ENCODE measurements around the gene TAF4B.

DNA sequence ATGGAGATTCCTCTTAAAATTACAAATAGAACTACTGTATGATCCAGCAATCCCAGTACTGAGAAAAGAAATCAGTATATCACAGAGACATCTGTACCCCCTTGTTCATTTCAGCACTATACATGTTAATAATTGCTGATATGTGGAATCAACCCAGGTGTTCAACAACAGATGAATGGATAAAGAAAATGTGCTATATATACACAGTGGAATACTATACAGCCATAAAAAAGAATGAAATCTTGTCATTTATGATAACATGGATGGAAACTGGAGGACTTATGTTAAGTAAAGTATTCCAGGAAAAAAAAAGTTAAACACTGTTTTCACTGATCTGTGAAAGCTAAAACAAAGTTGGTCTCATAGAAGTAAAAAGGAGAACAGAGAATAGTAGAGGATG is 124.7 kb downstream of the TAF4B start:
- TF ChIP-seq, protein P1, sequence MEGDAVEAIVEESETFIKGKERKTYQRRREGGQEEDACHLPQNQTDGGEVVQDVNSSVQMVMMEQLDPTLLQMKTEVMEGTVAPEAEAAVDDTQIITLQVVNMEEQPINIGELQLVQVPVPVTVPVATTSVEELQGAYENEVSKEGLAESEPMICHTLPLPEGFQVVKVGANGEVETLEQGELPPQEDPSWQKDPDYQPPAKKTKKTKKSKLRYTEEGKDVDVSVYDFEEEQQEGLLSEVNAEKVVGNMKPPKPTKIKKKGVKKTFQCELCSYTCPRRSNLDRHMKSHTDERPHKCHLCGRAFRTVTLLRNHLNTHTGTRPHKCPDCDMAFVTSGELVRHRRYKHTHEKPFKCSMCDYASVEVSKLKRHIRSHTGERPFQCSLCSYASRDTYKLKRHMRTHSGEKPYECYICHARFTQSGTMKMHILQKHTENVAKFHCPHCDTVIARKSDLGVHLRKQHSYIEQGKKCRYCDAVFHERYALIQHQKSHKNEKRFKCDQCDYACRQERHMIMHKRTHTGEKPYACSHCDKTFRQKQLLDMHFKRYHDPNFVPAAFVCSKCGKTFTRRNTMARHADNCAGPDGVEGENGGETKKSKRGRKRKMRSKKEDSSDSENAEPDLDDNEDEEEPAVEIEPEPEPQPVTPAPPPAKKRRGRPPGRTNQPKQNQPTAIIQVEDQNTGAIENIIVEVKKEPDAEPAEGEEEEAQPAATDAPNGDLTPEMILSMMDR (conservative IDR thresholded peaks at IDR 0.05; ENCODE audit: low read depth, low read length), result no peak
- no peak for TF ChIP-seq EZH2phosphoT487 (IDR thresholded peaks at IDR 0.05; ENCODE audit: borderline replicate concordance, low read length)

Data from PC-3 (cell line).